ENCODE results near the gene IFT80. TPM values are rescaled to one million over a fixed set of nuclear protein-coding genes. Genes with fewer than 3 reads are reported as not detected.
"Not testable (repeated sequence)": the region's sequence is repeated elsewhere in the genome, so short reads cannot be mapped to it uniquely, and the experiment has no call there.

Gene IFT80
- total RNA-seq, 1 donor from 2014 or later: 17.7 TPM

DNA sequence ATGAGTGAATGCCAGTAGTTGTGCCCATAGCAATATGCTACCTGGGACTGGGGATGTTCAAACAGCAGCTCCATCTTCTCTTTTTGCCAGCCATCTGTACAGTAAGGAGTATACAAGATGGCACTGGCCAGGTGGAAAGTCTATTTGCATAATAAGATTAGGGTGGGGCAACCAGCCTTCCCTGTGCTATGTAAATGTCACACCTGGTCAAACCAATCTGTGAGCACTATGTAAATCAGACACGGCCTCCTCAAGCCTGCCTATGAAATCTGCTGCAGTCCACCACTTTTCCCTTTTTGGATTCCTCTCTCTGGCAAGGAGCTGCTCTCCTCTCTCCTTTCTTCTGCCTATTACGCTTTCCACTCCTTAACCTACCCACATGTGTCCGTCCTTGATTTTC is 120.8 kb downstream of the IFT80 start:
- no peak for DNase-seq (ENCODE audit: low read depth, low spot score)

- no peak for DNase-seq (ENCODE audit: low read depth, low spot score)
Observed at GRCh38 chr3:160265088-160265487, 133.9 kb downstream of the IFT80 start.

DNA sequence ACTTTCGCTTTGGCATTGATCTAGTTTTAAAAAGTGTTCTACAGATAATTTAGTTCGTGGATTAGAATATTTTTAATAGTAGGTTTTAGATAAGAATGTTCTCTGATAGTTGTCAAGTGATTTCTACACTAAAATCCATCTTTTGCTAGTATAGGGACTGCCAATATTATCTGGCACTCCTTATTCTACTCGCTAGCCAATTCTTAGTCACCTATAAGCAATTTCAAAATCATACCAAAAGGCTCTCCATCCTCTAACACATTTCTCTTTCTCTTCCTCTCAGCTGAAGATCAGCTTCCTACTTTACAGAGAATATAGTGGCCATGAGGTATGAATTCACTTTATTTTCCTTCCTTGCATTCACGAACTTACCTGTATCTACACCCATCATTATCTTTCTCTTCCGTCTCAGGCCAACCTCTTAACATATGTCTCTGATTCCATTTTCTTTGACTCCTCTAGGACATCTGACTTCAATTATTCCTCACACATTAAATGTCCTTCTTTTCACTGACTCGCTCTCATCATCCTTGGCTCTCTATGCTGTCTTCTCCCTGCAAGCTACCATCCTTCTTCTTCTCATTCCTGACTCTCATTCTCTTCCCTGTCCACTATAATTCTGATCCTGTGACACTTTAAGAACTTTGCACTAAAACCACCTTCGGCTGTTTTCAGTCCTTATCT is 138.3 kb downstream of the IFT80 start:
- DNase-seq (ENCODE audit: low read depth, low spot score): no peak

DNA sequence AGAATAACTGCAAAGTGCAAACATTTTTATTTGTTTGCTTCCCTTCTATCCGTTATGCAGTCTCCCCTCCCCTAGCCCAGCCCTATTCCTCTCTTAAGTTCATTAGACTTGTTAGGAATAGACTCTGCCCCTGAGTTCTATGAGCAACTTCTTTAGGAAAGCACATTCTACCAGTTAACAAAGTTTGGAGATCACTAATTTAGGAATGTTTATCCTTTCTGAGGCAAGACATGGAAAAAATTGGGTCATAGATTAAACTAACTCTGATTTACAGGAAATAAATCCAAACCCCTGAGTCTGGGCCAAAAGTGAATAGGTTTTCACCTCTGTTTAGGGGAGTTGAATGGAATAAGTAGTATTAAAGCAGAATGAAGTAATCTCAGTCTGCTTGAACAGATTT is 139.4 kb downstream of the IFT80 start:
- DNase-seq (ENCODE audit: low read depth, low spot score): no peak

DNA sequence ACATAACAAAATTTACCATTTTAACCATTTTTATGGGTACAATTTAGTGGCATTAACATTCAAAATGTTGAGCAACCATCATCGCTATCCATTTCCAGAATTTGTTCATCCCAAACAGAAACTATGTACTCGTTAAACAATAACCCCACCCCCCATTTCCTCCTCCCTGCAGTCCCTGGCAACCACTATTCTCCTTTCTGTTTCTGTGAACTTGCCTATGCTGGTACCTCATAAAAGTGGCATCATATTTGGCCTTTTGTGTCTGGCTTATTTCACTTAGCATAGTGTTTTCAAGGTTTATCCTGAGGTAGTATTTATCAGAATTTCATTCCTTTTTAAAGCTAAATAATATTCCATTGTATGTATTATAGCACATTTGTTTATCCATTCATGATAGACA is 141.4 kb downstream of the IFT80 start:
- no peak for DNase-seq (ENCODE audit: low read depth, low spot score)

DNA sequence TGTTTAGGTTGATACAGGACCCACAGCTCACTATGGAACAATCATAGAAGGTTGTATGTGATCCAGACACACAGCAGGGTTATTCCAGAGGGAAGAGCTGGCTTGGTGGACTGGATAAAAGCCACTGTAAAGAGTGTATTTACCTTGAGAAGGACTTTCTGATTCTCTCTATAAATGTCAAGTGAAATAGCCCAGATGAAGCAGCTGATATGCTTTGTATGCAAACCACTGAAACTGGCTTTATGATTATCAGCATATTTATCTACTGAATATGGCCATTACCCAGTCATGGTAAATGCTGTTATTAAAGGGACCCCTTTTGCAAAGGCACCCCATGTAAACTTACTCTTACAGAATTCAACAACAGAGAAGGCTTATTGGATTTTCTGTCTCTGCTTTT is 145.7 kb downstream of the IFT80 start:
- DNase-seq (ENCODE audit: low read depth, low spot score): no peak

GRCh38 chr3:160247766-160248165 is 151.3 kb downstream of the IFT80 start:
- no peak for DNase-seq (ENCODE audit: low read depth, low spot score)

DNA sequence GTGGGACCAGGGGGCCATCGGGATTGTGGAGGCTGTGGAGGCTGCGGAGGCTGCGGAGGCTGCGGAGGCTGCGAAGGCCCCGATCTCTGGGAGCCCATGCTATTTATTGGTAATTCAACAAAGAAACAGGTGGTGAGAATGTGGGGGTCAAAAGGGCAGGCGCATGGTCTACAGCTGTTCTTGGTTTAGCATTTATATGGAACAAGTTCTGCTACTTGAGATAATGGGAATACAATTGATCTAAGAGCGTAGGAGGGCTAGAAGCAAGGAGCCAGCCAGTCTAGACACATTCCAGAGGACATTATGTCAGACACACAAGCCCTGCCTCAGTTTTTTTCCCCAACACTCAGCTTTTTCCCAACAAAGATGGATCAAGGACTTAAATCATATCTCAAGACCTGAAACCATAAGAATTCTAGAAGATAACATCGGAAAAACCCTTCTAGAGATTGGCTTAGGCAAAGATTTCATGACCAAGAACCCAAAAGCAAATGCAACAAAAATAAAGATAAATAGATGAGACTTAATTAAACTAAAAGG is 153.7 kb downstream of the IFT80 start:
- DNase-seq (ENCODE audit: low read depth, low spot score): no peak

GRCh38 chr3:160240719-160241118 is 158.3 kb downstream of the IFT80 start:
- DNase-seq (ENCODE audit: low read depth, low spot score): not testable (repeated sequence)

DNA sequence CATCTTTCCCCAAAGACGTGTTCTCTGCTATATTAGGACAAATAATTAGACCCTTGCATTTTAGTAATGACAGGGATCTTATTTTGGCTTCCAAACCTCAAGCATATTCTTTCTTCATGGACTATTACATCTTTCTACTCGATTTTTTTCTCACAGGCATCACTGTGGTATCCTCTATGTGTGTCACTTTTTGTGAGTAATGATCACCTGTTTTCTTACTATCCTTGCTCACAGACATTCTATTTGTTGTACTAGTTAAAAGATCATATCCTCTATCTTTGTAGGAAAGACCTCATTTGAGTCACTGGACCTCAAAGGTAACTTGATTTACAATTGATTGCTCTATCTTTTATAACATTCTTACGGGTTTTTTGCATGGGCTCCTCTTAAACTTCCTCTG is 167.0 kb downstream of the IFT80 start:
- no peak for DNase-seq (ENCODE audit: low read depth, low spot score)

- no peak for DNase-seq (ENCODE audit: low read depth, low spot score)
Observed at GRCh38 chr3:160227419-160227818, 171.6 kb downstream of the IFT80 start.

DNA sequence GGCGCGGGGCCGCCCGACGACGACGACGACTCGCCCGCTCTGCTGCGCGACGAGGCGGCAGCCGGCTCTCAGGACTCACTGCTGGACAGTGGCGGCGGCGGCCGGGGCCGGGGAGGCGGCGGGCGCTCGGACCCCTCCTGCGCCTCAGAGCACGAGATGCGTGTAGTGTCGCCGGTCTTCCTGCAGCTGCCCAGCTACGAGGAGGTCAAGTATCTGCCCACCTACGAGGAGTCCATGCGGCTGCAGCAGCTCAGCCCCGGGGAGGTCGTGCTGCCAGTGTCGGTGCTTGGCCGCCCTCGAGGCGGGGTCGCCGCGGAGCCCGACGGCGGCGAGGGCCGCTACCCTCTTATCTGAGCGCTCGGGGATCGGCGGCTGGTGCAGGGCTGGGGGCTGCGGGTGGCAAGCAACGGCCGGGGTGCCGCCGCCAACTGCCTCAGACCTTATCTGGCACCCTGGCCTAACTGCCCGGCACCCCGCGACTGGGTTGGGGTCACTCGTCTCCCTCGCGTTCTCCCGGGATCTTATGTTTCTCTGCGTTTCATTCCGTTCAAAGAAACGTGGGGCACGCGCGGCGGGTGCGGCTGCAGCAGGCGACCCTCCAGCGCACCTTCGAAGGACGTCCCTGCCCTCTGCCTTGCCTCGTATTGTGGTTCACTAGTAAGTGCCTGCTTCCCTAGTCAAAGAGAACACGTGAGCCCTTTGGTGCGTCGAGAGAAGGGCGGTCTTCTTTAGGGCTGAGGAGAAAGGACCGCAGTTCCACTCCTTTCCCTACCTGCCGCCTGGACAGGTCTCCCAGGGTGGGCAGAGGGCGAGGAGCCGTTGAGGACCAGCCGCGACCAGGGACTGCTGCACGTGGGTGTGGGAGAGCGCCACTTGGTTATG is 172.8 kb downstream of the IFT80 start:
- no peak for DNase-seq (ENCODE audit: low read depth, low spot score)

DNA sequence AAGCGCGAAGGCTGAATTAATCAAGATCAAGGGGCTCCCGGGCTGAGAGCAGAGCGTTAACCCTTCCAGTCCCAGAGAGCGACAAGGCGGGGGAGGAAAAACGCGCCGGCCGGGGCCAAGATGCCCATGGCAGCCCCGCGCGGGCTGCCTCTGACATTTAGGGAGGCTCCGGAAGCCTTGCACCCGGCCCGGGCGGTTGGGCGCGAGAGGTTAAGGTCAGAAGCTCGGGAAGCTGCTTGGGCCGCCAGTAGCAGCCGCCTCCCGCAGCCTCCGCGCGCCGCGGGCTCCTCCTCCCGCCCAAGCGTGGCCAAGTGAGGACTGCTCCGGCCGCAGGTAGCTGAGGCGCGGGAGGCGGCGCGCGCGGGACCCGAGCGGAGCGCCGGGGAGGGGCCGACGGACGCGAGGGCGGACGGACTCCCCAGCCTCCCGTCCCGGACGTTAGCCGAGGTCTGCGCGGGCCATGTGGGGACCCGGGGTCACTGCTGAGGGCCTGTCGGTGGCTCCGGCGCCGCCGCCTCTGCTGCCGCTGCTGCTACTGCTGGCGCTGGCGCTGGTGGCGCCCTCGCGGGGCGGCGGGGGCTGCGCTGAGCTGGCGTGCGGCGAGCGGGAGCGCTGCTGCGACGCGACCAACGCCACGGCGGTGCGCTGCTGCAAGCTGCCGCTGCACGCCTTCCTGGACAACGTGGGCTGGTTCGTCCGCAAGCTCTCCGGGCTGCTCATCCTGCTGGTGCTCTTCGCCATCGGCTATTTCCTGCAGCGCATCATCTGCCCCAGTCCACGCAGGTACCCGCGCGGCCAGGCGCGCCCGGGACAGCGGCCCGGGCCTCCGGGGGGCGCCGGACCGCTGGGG is 173.6 kb downstream of the IFT80 start, which contains the start of gene C3orf80:
Gene C3orf80 (plus strand): TSS at position 247 of the 850 bp plus-strand sequence. CDS start 214 bp downstream, at position 461.
- no peak for DNase-seq (ENCODE audit: low read depth, low spot score)

- DNase-seq (ENCODE audit: low read depth, low spot score): no peak
Observed at GRCh38 chr3:160224811-160225175, 174.2 kb downstream of the IFT80 start.

- no peak for DNase-seq (ENCODE audit: low read depth, low spot score)
Observed at GRCh38 chr3:160224256-160224655, 174.8 kb downstream of the IFT80 start.

GRCh38 chr3:160221019-160221418 is 178.0 kb downstream of the IFT80 start:
- no peak for DNase-seq (ENCODE audit: low read depth, low spot score)

DNA sequence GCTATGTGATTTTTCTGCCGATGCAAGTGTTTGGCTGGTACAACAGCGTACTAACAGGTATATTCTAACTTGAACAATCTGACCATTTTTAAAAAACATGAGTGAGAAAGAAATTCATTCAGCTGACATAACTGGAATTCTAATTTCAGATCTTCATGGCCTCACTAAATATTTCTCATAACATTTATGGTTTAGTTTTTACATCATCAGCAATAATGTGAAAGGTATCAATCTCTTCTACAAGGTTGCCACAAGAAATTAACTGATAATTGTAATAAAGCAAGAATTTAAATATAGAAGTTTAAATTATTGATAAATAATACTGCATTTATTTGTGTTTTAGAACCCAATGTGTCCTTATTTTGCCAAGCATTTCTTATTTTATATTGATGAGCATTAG is 179.0 kb downstream of the IFT80 start:
- DNase-seq (ENCODE audit: low read depth, low spot score): no peak

- no peak for DNase-seq (ENCODE audit: low read depth, low spot score)
Observed at GRCh38 chr3:160218136-160218535, 180.9 kb downstream of the IFT80 start.

- DNase-seq (ENCODE audit: low read depth, low spot score): no peak
Observed at GRCh38 chr3:160217675-160218074, 181.3 kb downstream of the IFT80 start.

- no peak for DNase-seq (ENCODE audit: low read depth, low spot score)
Observed at GRCh38 chr3:160213191-160213590, 185.8 kb downstream of the IFT80 start.

- DNase-seq (ENCODE audit: low read depth, low spot score): no peak
Observed at GRCh38 chr3:160210799-160211221, 188.2 kb downstream of the IFT80 start.
